ENCODE data around the gene CITED4. TPM values are rescaled to one million over a fixed set of nuclear protein-coding genes. Genes with fewer than 3 reads are reported as not detected.

Gene CITED4
- total RNA-seq, 2 donors from 2014 or later = 53.5 to 55.9 TPM

DNA sequence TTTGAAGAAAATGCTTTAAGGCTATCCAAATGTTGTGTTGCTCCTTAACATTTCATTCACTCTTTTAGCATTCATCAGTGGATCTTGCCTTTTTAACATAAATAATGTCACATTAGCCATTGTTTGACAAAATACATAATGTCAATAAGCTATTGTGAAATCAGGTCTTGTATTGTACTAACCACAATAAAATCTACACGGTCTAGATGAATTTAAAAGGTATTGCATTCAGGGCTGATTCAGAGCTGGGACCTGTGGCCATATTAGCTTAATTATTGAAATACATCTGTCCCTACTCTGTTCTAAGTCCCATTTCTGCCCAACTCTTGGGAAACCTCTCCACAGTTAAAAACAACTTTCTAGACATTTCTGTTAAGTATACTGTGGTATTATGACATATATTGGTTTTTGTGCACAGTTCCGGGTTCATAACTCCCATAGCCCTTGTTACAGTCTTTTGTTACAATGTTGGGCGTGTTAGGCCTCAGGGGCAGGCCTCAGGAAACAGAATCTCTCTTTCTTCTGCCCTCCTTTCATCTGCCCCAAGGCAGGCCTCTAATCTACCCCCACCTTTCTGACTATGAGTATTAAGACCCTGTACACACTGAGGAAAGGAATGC is 44.7 kb upstream of the CITED4 start:
- no peaks in the 10 kb centered on the region for H3K27me3 ChIP-seq (replicated peaks; ENCODE audit: insufficient read depth)
- H3K27ac ChIP-seq = no peak overlapping the region
- H3K4me3 ChIP-seq = no peak overlapping the region
- H3K4me1 ChIP-seq (ENCODE audit: control insufficient read depth in 1 of 2, low read depth in 2 of 2) = peaks cover 6 to 9% of the 10 kb centered on the region in 2 donors
- ATAC-seq (ENCODE audit: insufficient number of reproducible peaks, low FRiP score, low read depth) (no peak), DNase-seq (ENCODE audit: low spot score) (no peak)
- H3K36me3 ChIP-seq = no peaks in the 10 kb centered on the region
- no peaks in the 10 kb centered on the region for H3K9me3 ChIP-seq
- TF ChIP-seq, protein P1, sequence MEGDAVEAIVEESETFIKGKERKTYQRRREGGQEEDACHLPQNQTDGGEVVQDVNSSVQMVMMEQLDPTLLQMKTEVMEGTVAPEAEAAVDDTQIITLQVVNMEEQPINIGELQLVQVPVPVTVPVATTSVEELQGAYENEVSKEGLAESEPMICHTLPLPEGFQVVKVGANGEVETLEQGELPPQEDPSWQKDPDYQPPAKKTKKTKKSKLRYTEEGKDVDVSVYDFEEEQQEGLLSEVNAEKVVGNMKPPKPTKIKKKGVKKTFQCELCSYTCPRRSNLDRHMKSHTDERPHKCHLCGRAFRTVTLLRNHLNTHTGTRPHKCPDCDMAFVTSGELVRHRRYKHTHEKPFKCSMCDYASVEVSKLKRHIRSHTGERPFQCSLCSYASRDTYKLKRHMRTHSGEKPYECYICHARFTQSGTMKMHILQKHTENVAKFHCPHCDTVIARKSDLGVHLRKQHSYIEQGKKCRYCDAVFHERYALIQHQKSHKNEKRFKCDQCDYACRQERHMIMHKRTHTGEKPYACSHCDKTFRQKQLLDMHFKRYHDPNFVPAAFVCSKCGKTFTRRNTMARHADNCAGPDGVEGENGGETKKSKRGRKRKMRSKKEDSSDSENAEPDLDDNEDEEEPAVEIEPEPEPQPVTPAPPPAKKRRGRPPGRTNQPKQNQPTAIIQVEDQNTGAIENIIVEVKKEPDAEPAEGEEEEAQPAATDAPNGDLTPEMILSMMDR (IDR thresholded peaks at IDR 0.05) = no peak

DNA sequence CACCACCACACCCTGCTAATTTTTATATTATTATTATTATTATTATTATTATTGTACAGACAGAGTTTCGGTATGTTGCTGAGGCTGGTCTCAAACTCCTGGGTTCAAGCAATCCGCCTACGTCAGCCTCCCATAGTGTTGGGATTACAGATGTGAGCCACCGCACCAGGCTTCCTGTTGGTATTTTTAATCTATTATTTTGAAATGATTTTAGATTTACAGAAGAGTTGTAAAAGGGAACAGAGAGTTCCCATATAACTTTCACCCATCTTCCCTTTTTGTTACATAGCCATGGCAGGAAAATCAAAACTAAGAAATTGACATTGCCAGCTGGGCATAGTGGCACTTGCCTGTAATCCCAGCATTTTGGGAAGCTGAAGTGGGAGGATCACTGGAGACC is 42.9 kb upstream of the CITED4 start:
- Histone ChIP-seq H3K36me3 (no peaks in the 10 kb centered on the region), H3K27me3 (replicated peaks; ENCODE audit: insufficient read depth) (no peaks in the 10 kb centered on the region), H3K4me3 (no peak overlapping the region), H3K4me1 (ENCODE audit: control insufficient read depth in 1 of 2, low read depth in 2 of 2) (peaks cover 6 to 12% of the 10 kb centered on the region in 2 donors), H3K9me3 (no peaks in the 10 kb centered on the region), H3K27ac (no peak overlapping the region)
- TF ChIP-seq, protein P1 (IDR thresholded peaks at IDR 0.05) = no peak
- DNase-seq (ENCODE audit: low spot score) (no peak), ATAC-seq (ENCODE audit: insufficient number of reproducible peaks, low FRiP score, low read depth) (no peak)

DNA sequence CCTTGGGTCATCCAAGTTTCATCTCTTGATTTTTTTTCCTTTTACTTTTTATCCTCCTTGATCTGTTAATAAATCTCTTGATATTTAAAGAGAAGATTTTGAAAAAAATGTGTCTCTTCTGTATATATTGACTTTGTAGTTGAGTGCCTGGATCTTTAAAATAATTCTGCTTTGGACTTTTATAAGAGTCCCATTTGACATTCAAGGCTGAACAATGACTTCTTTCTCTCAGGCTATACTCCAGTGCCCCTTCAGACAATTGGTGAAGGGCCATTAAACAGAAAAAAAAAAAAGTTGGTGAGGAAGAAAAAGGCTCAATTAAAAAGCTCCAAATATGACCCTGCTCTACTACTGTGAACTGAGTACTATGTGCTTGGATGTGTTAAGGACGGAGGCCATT is 40.9 kb upstream of the CITED4 start:
- Histone ChIP-seq H3K27me3 (replicated peaks; ENCODE audit: insufficient read depth) (no peaks in the 10 kb centered on the region), H3K4me3 (no peak overlapping the region), H3K4me1 (ENCODE audit: control insufficient read depth in 1 of 2, low read depth in 2 of 2) (peaks cover 13 to 23% of the 10 kb centered on the region in 2 donors), H3K36me3 (no peaks in the 10 kb centered on the region), H3K27ac (no peak overlapping the region), H3K9me3 (no peaks in the 10 kb centered on the region)
- no peak for ATAC-seq (ENCODE audit: insufficient number of reproducible peaks, low FRiP score, low read depth)
- TF ChIP-seq, protein P1 (IDR thresholded peaks at IDR 0.05) = no peak
- no peak for DNase-seq (ENCODE audit: low spot score)

DNA sequence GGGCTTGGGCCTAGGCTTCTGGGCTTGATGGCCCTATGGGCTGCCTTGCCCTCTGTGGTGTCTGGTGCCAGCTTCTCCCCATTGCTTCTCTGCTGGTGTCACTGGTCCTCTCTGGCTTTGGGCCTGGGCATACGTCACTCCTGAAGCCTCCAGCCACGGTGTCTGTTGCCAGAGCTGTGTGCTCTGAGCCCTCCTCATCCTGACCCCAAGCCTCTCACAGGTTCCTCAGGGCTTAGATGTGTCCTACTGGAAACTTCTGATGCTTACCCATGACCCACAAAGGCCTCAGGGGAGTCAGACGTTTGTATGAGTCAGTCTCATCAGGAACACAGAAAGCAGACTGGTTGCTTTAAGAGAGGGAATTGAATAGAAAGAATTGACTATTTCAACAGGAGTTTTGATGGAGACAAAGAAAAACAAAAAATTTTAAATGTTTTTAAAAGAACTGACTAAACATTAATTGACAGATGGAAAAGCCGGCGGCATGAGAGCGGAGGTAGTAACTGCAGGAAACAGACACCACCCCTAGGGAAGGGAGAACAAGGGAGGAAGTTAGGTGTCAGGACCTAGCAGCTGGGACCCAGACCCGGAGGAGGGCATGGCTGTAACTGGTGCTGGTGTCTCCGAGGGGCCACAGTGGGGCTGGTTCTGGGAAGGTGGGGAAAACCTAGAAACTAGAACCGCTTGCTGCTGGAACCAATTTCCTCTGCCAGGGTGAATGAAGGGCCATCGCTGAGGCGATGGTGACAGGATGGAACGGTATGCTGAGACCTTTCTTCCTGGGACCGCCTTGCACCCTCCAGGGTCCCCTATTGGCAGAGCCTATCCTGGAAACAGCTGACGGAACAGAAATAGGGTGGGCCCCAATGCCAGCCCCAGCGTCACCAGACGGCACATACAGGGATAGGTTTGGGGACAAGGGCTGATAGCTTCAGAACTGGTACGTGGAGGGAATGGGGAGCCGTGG is 40.0 kb upstream of the CITED4 start:
- peak overlapping the region; percentile 2 to 18 for H3K27ac ChIP-seq
- peak; percentile 68 for ATAC-seq (ENCODE audit: insufficient number of reproducible peaks, low FRiP score, low read depth)
- no peak for DNase-seq (ENCODE audit: low spot score)

More for the DNA sequence above, 40.0 kb upstream of the CITED4 start:
- no peak overlapping the region for H3K4me3 ChIP-seq
- H3K27me3 ChIP-seq (replicated peaks; ENCODE audit: insufficient read depth) = no peaks in the 10 kb centered on the region
- no peaks in the 10 kb centered on the region for H3K9me3 ChIP-seq
- TF ChIP-seq, protein P1 (IDR thresholded peaks at IDR 0.05) = no peak
- H3K36me3 ChIP-seq = no peaks in the 10 kb centered on the region
- peaks cover 19 to 31% of the 10 kb centered on the region in 2 donors for H3K4me1 ChIP-seq (ENCODE audit: control insufficient read depth in 1 of 2, low read depth in 2 of 2)

All from thoracic aorta (tissue), 2 donors.